GM19397 (cell line): ENCODE data around the gene TMEM178A.

Experiments
- ATAC-seq: cut with Tn5 transposase; IDR thresholded peaks from one replicate; pipeline ENCODE4 v1.9.1; 2021; ENCODE audit warnings: mild to moderate bottlenecking, moderate library complexity; ENCODE audit not compliant: unreplicated experiment

Gene TMEM178A

GRCh38 chr2:39673018-39673417 lies 7.3 kb downstream of the TMEM178A start:
- ATAC-seq, result no peak

- ATAC-seq, result no peak
Observed at GRCh38 chr2:39676342-39676741, 10.6 kb downstream of the TMEM178A start.

- ATAC-seq, result no peak
Observed at GRCh38 chr2:39678170-39678569, 12.5 kb downstream of the TMEM178A start.

GRCh38 chr2:39679805-39680204 lies 14.1 kb downstream of the TMEM178A start:
- ATAC-seq, result no peak

- no peak for ATAC-seq
Observed at GRCh38 chr2:39682066-39682692, 16.5 kb downstream of the TMEM178A start.

GRCh38 chr2:39683022-39683699 lies 17.4 kb downstream of the TMEM178A start:
- no peak for ATAC-seq

GRCh38 chr2:39684464-39684863 lies 18.7 kb downstream of the TMEM178A start:
- ATAC-seq, result no peak

- ATAC-seq, result no peak
Observed at GRCh38 chr2:39685126-39685525, 19.4 kb downstream of the TMEM178A start.

- ATAC-seq, result no peak
Observed at GRCh38 chr2:39686456-39686855, 20.7 kb downstream of the TMEM178A start.

- no peak for ATAC-seq
Observed at GRCh38 chr2:39688181-39688580, 22.5 kb downstream of the TMEM178A start.

GRCh38 chr2:39689272-39689841 lies 23.6 kb downstream of the TMEM178A start:
- no peak for ATAC-seq

GRCh38 chr2:39689876-39690275 lies 24.2 kb downstream of the TMEM178A start:
- no peak for ATAC-seq

GRCh38 chr2:39693245-39693644 lies 27.5 kb downstream of the TMEM178A start:
- ATAC-seq, result no peak

GRCh38 chr2:39696101-39696553 lies 30.4 kb downstream of the TMEM178A start:
- no peak for ATAC-seq

GRCh38 chr2:39696838-39697237 lies 31.1 kb downstream of the TMEM178A start:
- ATAC-seq, result no peak

GRCh38 chr2:39697454-39697853 lies 31.7 kb downstream of the TMEM178A start:
- ATAC-seq, result no peak

- ATAC-seq, result no peak
Observed at GRCh38 chr2:39701137-39701536, 35.4 kb downstream of the TMEM178A start.

GRCh38 chr2:39703181-39703872 lies 37.6 kb downstream of the TMEM178A start:
- no peak for ATAC-seq

GRCh38 chr2:39704540-39704939 lies 38.8 kb downstream of the TMEM178A start:
- ATAC-seq, result no peak

- no peak for ATAC-seq
Observed at GRCh38 chr2:39705638-39706037, 39.9 kb downstream of the TMEM178A start.

- ATAC-seq, result no peak
Observed at GRCh38 chr2:39706312-39706711, 40.6 kb downstream of the TMEM178A start.

- ATAC-seq, result no peak
Observed at GRCh38 chr2:39706945-39707344, 41.2 kb downstream of the TMEM178A start.
